IPS DF 6.9 (cell line): ENCODE data around the gene ANKS3.

ENCODE experiments used
- DNase-seq: peaks from one replicate; pipeline ENCODE4 v3.0.0-alpha.2; 2013; ENCODE audit warnings: low read depth, low spot score
- H3K27ac ChIP-seq: one replicate; pipeline ENCODE4 v1.5.1; 2013; ENCODE audit warnings: low read length, control low read depth
- H3K27me3 ChIP-seq: 2 replicates; pipeline ENCODE4 v1.6.1; 2013; ENCODE audit warnings: mild to moderate bottlenecking, low read length; ENCODE audit not compliant: control insufficient read depth, insufficient read depth
- H3K36me3 ChIP-seq: 2 replicates; pipeline ENCODE4 v1.6.1; 2013; ENCODE audit warnings: low read length; ENCODE audit not compliant: control insufficient read depth, insufficient read depth
- H3K4me1 ChIP-seq: 2 replicates; pipeline ENCODE4 v1.6.1; 2013; ENCODE audit warnings: low read length; ENCODE audit not compliant: control insufficient read depth, insufficient read depth
- H3K4me3 ChIP-seq: 2 replicates; pipeline ENCODE4 v1.5.1; 2013; ENCODE audit warnings: mild to moderate bottlenecking, low read length
- H3K9me3 ChIP-seq: 2 replicates; pipeline ENCODE4 v1.6.1; 2013; ENCODE audit warnings: low read length, inconsistent platforms; ENCODE audit not compliant: control insufficient read depth, insufficient read depth
- WGBS: extraction: QIAGEN DNeasy Blood & Tissue Kit; methylation state at CpG from one replicate; pipeline ENCODE4 v1.1.7; 2013; ENCODE audit warnings: mixed read lengths, missing lambda C conversion rate; ENCODE audit not compliant: insufficient read length, insufficient coverage; 5-methylcytosine and 5-hydroxymethylcytosine counted together

Gene ANKS3

DNA sequence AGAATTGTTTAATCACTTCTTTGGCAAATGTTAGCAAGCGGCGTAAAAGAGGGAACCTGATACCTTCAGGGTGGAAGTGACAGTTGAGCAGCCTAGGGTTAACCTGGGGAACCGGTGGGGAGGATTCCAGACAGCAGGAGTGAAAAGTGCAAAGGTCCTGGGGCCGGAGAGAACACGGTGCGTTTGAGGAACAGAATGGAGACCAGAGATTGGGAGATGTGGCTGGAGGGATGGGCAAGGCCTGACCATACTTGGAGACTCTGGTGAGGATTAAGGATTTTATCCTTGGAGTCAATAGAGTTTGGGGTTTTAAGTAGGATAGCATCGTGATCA is 35.2 kb upstream of the ANKS3 start:
- Histone ChIP-seq H3K27ac (no peak overlapping the region), H3K4me3 (peak overlapping the region; percentile 53; the same call in 1 of the 2 replicates), H3K4me1 (no peaks in the 10 kb centered on the region), H3K9me3 (no peaks in the 10 kb centered on the region), H3K36me3 (no peaks in the 10 kb centered on the region), H3K27me3 (no peaks in the 10 kb centered on the region)
- no CpG with 5 or more reads among the region's 7 CpGs for WGBS
- no peak for DNase-seq

- Histone ChIP-seq H3K27me3 (no peaks in the 10 kb centered on the region), H3K36me3 (peaks cover under 1% of the 10 kb centered on the region; the same call in 1 of the 2 replicates), H3K27ac (no peak overlapping the region), H3K9me3 (no peaks in the 10 kb centered on the region), H3K4me1 (no peaks in the 10 kb centered on the region), H3K4me3 (peak overlapping the region; percentile 53; the same call in 1 of the 2 replicates)
- DNase-seq: peak; percentile 85
- WGBS: no CpG with 5 or more reads among the region's 48 CpGs
These were observed 34.7 kb upstream of the ANKS3 start for GRCh38 chr16:4768549-4769305.

GRCh38 chr16:4767872-4768548 is 33.9 kb upstream of the ANKS3 start:
- WGBS: no CpG with 5 or more reads among the region's 17 CpGs
- peak overlapping the region; percentile 29; the same call in 1 of the 2 replicates for H3K4me3 ChIP-seq

DNA sequence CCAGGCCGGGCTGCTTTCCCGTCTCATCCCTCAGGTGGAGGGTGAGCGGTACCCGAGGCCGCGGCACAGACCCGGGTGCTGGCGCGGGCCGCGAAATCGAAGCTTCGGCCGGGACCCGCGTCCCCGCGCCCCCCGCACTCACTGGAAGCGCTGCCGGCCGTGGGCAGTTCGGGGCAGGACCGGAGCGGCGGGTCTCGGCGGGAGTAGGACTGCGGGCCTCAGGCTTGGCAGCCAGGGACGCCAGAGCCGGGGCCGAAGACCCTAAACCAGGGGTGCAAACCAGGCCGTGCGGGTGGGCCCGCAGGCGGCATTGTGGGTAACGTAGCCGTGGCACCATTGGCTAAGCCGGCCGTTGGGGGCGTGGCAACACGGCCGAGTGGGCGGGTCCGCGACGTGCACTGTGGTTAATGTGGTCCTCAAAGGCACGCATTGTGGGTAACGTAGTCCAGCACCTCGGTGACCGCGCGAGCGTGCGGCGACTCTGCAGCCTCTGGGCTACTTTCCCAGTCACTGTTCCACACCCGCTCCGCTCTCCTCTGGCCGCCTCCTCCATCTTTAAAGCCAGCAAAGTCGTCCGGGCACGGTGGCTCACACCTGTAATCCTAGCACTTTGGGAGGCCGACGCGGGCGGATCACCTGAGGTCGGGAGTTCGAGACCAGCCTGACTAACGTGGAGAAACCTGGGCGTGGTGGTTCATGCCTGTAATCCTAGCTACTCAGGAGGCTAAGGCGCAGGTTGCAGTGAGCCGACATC is 33.0 kb upstream of the ANKS3 start, which contains the start of gene ZNF500:
Gene ZNF500, minus strand, starts transcription at position 288 of the 754 bp plus-strand sequence. CDS start 1,184 bp downstream, outside the sequence.
- Histone ChIP-seq H3K9me3 (no peaks in the 10 kb centered on the region), H3K36me3 (peaks cover 7% of the 10 kb centered on the region), H3K27me3 (no peaks in the 10 kb centered on the region), H3K27ac (no peak within 1 kb of the TSS), H3K4me1 (no peaks in the 10 kb centered on the region), H3K4me3 (peak within 1 kb of the TSS; percentile 87)
- DNase-seq: peak; percentile 97
- WGBS: no CpG with 5 or more reads among the region's 72 CpGs

More at GRCh38 chr16:4767872-4768548, 33.9 kb upstream of the ANKS3 start:
- Histone ChIP-seq H3K27me3 (no peaks in the 10 kb centered on the region), H3K4me1 (no peaks in the 10 kb centered on the region), H3K36me3 (peaks cover 3% of the 10 kb centered on the region; the same call in 1 of the 2 replicates), H3K27ac (no peak overlapping the region), H3K9me3 (no peaks in the 10 kb centered on the region)
- DNase-seq: no peak

DNA sequence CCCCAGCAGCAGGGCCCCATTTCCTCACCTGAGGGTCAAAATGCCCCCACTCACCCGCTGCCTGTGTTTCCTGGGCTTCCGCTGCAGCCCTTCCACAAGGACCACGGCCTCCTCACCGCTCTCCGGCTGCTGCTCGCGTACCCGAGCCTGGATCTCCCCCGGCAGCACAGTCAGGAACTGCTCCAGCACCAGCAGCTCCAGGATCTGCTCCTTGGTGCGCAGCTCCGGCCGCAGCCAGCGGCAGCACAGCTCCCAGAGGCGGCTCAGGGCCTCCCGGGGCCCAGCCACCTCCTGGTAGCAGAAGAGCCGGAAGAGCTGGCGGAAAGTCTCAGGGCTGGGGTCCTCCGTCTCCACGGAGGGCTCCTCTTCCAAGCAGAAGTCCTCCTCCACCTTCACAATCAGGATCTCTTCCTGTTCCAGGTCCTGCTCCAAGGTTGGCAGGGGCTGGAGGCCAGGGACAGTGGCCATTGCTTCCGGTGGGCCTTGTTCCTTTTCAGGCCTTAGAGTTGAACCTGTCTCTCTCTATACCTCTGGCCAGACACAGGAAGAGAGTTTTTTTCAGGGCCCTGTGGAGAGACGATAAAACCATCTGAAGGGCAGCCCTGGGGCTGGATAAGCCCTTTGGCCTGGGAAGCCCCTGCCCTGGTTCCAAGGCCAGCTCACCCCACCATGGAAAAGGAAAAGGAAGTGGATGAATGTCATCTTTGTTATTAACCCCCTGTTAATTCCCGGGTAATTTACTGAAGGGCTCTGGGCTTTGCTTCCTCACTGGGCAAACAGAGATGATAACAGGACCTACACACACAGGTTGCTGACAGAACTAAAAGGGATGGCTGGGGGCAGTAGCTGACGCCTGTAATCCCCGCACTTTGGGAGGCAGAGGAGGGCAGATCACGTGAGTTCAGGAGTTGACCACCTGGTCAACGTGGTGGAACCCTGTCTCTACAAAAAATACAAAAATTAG is 31.7 kb upstream of the ANKS3 start:
- H3K27ac ChIP-seq: no peak overlapping the region
- peak overlapping the region; percentile 87; the same call in 1 of the 2 replicates for H3K4me3 ChIP-seq

DNA sequence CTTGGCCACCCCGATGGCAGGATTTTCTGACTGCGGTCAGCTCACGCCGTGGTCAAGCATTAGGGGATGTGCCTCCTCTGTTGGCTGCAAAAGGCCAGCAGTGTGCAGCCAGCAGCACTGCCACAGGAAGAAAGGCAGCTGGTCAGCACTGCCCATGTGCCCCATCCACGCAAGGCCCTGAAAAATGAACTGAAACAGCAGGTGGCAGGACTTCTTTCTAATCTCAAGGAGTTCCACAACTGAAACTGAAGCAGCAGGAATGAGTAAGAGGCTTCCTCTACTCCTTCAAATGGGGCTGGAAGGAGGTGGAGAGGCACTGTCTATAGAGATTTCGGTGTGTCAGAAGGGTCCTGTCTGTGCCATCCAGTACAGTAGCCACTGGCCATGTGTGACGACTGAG is 29.7 kb upstream of the ANKS3 start:
- no CpG with 5 or more reads among the region's 7 CpGs for WGBS
- Histone ChIP-seq H3K27ac (no peak overlapping the region), H3K4me3 (no peak overlapping the region), H3K27me3 (no peaks in the 10 kb centered on the region), H3K4me1 (no peaks in the 10 kb centered on the region; the same call in 1 of the 2 replicates), H3K36me3 (peaks cover 17% of the 10 kb centered on the region), H3K9me3 (no peaks in the 10 kb centered on the region)
- no peak for DNase-seq

More for the DNA sequence above, 31.7 kb upstream of the ANKS3 start:
- Histone ChIP-seq H3K9me3 (no peaks in the 10 kb centered on the region), H3K27me3 (no peaks in the 10 kb centered on the region), H3K36me3 (peaks cover 8% of the 10 kb centered on the region), H3K4me1 (no peaks in the 10 kb centered on the region)
- DNase-seq: no peak
- no CpG with 5 or more reads among the region's 26 CpGs for WGBS

- no peak for DNase-seq
- Histone ChIP-seq H3K9me3 (no peaks in the 10 kb centered on the region), H3K27ac (no peak overlapping the region), H3K27me3 (no peaks in the 10 kb centered on the region), H3K4me3 (no peak overlapping the region), H3K36me3 (peaks cover 22% of the 10 kb centered on the region), H3K4me1 (no peaks in the 10 kb centered on the region; the same call in 1 of the 2 replicates)
- no CpG with 5 or more reads among the region's 9 CpGs for WGBS
These were observed 28.1 kb upstream of the ANKS3 start for GRCh38 chr16:4762205-4762604.

GRCh38 chr16:4760221-4760910 is 26.3 kb upstream of the ANKS3 start:
- no peaks in the 10 kb centered on the region; the same call in 1 of the 2 replicates for H3K4me1 ChIP-seq
- H3K27ac ChIP-seq: no peak overlapping the region
- no peak for DNase-seq
- no peaks in the 10 kb centered on the region for H3K27me3 ChIP-seq
- no peak overlapping the region for H3K4me3 ChIP-seq
- WGBS: no CpG with 5 or more reads among the region's 23 CpGs
- no peaks in the 10 kb centered on the region for H3K9me3 ChIP-seq
- peaks cover 28% of the 10 kb centered on the region for H3K36me3 ChIP-seq

GRCh38 chr16:4755687-4756086 is 21.6 kb upstream of the ANKS3 start:
- peaks cover 43% of the 10 kb centered on the region for H3K36me3 ChIP-seq
- DNase-seq: no peak
- no peak overlapping the region for H3K27ac ChIP-seq
- WGBS: no CpG with 5 or more reads among the region's 6 CpGs
- H3K4me3 ChIP-seq: no peak overlapping the region
- no peaks in the 10 kb centered on the region for H3K9me3 ChIP-seq
- H3K27me3 ChIP-seq: no peaks in the 10 kb centered on the region
- H3K4me1 ChIP-seq: no peaks in the 10 kb centered on the region; the same call in 1 of the 2 replicates
